ENCODE results near the gene SUPT20HL2. TPM values are rescaled to one million over a fixed set of nuclear protein-coding genes. Genes with fewer than 3 reads are reported as not detected.
A peak's percentile ranks its signal among the peaks of the same experiment; 100 is the strongest.
"Not testable (repeated sequence)": the region's sequence is repeated elsewhere in the genome, so short reads cannot be mapped to it uniquely, and the experiment has no call there.

The SUPT20HL2 gene
- not detected for polyA plus RNA-seq

- Mint-ChIP-seq H3K27me3 (ENCODE audit: low read depth in 3 of 3) (peaks cover 0 to 6% (median 6%) of the 10 kb centered on the region in 3 donors), H3K9me3 (no peaks in the 10 kb centered on the region), H3K4me1 (no peaks in the 10 kb centered on the region), H3K4me3 (no peak within 1 kb of the TSS), H3K27ac (no peak within 1 kb of the TSS), H3K36me3 (no peaks in the 10 kb centered on the region)
- no peak for DNase-seq
Measured at GRCh38 chrX:24314019-24314635, at the start of gene SUPT20HL2. TSS of gene SUPT20HL2 (minus strand) at chrX:24314069. CDS start at chrX:24313315, 754 bp downstream.

GRCh38 chrX:24362089-24362745 lies 48.3 kb upstream of the SUPT20HL2 start:
- not testable (repeated sequence) for H3K27ac Mint-ChIP-seq; H3K4me1 Mint-ChIP-seq; H3K4me3 Mint-ChIP-seq; H3K36me3 Mint-ChIP-seq; H3K27me3 Mint-ChIP-seq (ENCODE audit: low read depth in 3 of 3); H3K9me3 Mint-ChIP-seq; DNase-seq

- Mint-ChIP-seq H3K4me1 (peaks cover 0 to 4% of the 10 kb centered on the region in 2 donors), H3K27ac (no peak within 1 kb of the TSS), H3K4me3 (no peak within 1 kb of the TSS), H3K9me3 (no peaks in the 10 kb centered on the region), H3K36me3 (no peaks in the 10 kb centered on the region), H3K27me3 (ENCODE audit: low read depth in 3 of 3) (peaks cover 0 to 2% (median 2%) of the 10 kb centered on the region in 3 donors)
- no peak for DNase-seq
Measured at GRCh38 chrX:24360272-24360671, 46.4 kb upstream of the SUPT20HL2 start, which contains the start of gene SUPT20HL1. TSS of gene SUPT20HL1 (plus strand) at chrX:24360639. CDS start at chrX:24362761, 2,122 bp downstream.

GRCh38 chrX:24357106-24357505 lies 43.2 kb upstream of the SUPT20HL2 start:
- DNase-seq = no peak
- Mint-ChIP-seq H3K36me3 (no peaks in the 10 kb centered on the region), H3K4me1 (no peaks in the 10 kb centered on the region), H3K27me3 (ENCODE audit: low read depth in 3 of 3) (peaks cover 2 to 3% (median 2%) of the 10 kb centered on the region in 3 donors), H3K9me3 (no peaks in the 10 kb centered on the region), H3K27ac (no peak overlapping the region), H3K4me3 (no peak overlapping the region)

DNA sequence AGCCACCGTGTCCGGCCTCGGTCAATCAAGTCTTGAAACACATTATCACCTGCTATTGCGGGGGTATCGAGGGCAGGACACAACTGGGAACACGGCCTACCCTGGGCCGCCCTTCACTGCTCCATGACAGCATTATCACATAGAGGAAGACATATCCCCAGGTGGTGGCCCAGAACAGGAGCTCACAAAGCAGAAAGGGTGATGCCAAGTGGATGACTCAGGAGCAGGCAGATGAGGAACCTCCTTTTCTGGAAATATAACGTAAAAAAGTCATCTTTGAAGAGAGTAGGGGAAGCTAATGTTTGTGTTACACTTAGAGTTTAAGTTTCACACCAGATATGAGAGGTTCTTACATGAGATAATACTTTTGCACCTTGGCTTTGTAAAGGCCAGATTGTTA lies 41.2 kb upstream of the SUPT20HL2 start:
- Mint-ChIP-seq H3K4me1 (no peaks in the 10 kb centered on the region), H3K27ac (no peak overlapping the region), H3K36me3 (no peaks in the 10 kb centered on the region), H3K27me3 (ENCODE audit: low read depth in 3 of 3) (peaks cover 2 to 7% (median 2%) of the 10 kb centered on the region in 3 donors), H3K9me3 (no peaks in the 10 kb centered on the region), H3K4me3 (no peak overlapping the region)
- no peak for DNase-seq

- Mint-ChIP-seq H3K4me1 (no peaks in the 10 kb centered on the region), H3K36me3 (no peaks in the 10 kb centered on the region), H3K4me3 (no peak overlapping the region), H3K27ac (no peak overlapping the region), H3K27me3 (ENCODE audit: low read depth in 3 of 3) (peaks cover 2 to 9% (median 7%) of the 10 kb centered on the region in 3 donors), H3K9me3 (no peaks in the 10 kb centered on the region)
- DNase-seq = no peak
Measured at GRCh38 chrX:24350217-24350616, 36.3 kb upstream of the SUPT20HL2 start.

DNA sequence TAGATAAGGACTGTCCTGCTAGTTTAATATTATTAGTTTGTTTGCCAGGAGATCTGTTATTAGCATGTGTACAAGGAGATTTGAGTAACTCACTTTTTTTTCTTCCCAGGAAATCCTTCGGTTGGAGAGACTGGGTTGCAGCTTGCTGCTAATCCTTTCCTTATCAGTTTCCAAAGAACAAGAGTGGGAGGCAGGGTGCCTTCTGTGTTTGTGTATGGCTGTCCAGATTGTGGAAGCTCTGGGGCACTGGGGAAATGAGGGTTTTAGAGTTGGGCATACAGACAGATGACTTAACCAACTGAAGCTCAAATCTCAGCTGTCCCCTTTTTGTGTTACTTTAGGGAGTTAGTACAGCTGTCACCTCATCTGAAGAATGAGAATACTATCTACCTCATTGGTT lies 34.0 kb upstream of the SUPT20HL2 start:
- Mint-ChIP-seq H3K27me3 (ENCODE audit: low read depth in 3 of 3) (peaks cover 4 to 10% (median 7%) of the 10 kb centered on the region in 3 donors), H3K4me3 (no peak overlapping the region), H3K27ac (no peak overlapping the region), H3K9me3 (no peaks in the 10 kb centered on the region), H3K36me3 (no peaks in the 10 kb centered on the region), H3K4me1 (peaks cover 3 to 8% of the 10 kb centered on the region in 2 donors)
- no peak for DNase-seq

- no peaks in the 10 kb centered on the region for H3K9me3 Mint-ChIP-seq
- peak in 1 of 3 donors; percentile 7 for DNase-seq
Measured at GRCh38 chrX:24343719-24344118, 29.9 kb upstream of the SUPT20HL2 start.

DNA sequence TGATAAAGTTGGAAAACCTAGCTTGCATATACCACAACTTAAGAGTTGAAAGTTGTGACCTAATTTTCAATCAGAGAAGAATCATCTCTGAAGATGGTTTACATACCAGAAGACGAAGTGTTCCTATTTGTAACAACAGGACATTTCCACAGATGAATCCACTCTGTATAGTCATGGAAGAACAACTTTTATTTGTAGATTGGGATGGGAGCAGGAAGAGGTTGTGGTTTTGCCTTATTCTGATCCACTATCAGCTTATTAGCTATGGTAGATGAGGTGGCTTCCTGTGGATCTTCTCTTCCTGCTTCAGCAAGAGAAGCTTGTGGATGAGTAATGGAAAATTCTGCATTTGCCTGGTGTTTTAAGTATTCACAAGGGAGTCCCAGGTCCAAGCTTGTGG lies 27.9 kb upstream of the SUPT20HL2 start:
- Mint-ChIP-seq H3K4me1 (peaks cover 3 to 8% of the 10 kb centered on the region in 2 donors), H3K4me3 (no peak overlapping the region), H3K27ac (no peak overlapping the region), H3K27me3 (ENCODE audit: low read depth in 3 of 3) (peaks cover 1 to 8% (median 1%) of the 10 kb centered on the region in 3 donors), H3K9me3 (no peaks in the 10 kb centered on the region), H3K36me3 (no peaks in the 10 kb centered on the region)
- DNase-seq = no peak

More at GRCh38 chrX:24343719-24344118, 29.9 kb upstream of the SUPT20HL2 start:
- no peak overlapping the region for H3K27ac Mint-ChIP-seq
- H3K27me3 Mint-ChIP-seq (ENCODE audit: low read depth in 3 of 3) = peaks cover 3 to 13% (median 4%) of the 10 kb centered on the region in 3 donors
- H3K4me3 Mint-ChIP-seq = peak overlapping the region; percentile 37 to 74 (median 63)
- no peaks in the 10 kb centered on the region for H3K36me3 Mint-ChIP-seq
- H3K4me1 Mint-ChIP-seq = peaks cover 3 to 8% of the 10 kb centered on the region in 2 donors

- Mint-ChIP-seq H3K9me3 (no peaks in the 10 kb centered on the region), H3K27me3 (ENCODE audit: low read depth in 3 of 3) (peaks cover 1 to 8% (median 1%) of the 10 kb centered on the region in 3 donors), H3K27ac (no peak overlapping the region), H3K4me1 (peaks cover 3 to 8% of the 10 kb centered on the region in 2 donors), H3K4me3 (no peak overlapping the region), H3K36me3 (no peaks in the 10 kb centered on the region)
- DNase-seq = no peak
Measured at GRCh38 chrX:24340501-24340900, 26.6 kb upstream of the SUPT20HL2 start.

DNA sequence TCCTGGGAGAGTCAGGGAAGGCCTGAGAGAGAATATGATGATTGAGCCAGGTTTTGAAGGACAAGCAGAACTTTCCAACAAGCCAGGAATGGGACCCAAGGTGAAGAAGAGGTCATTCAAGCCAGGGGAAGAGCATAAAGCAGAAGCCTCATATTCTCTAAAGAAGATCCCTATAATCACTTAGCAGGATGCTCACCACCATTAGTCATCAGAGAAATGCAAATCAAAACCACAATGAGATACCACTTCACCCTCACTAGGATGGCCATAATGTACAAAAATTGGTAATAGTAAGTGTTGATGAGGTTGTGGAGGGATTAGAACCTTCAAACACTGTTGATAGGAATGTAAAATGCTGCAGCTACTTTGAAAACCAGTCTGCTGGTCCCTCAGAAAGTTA lies 26.0 kb upstream of the SUPT20HL2 start:
- peaks cover 1 to 8% (median 1%) of the 10 kb centered on the region in 3 donors for H3K27me3 Mint-ChIP-seq (ENCODE audit: low read depth in 3 of 3)
- no peak overlapping the region for H3K27ac Mint-ChIP-seq
- no peak for DNase-seq
- H3K9me3 Mint-ChIP-seq = no peaks in the 10 kb centered on the region
- no peak overlapping the region for H3K4me3 Mint-ChIP-seq
- H3K4me1 Mint-ChIP-seq = peaks cover 3 to 8% of the 10 kb centered on the region in 2 donors
- no peaks in the 10 kb centered on the region for H3K36me3 Mint-ChIP-seq

- Mint-ChIP-seq H3K4me1 (peaks cover 0 to 1% of the 10 kb centered on the region in 2 donors), H3K27ac (no peak overlapping the region), H3K9me3 (no peaks in the 10 kb centered on the region), H3K36me3 (no peaks in the 10 kb centered on the region), H3K4me3 (no peak overlapping the region), H3K27me3 (ENCODE audit: low read depth in 3 of 3) (peaks cover 0 to 18% (median 6%) of the 10 kb centered on the region in 3 donors)
- no peak for DNase-seq
Measured at GRCh38 chrX:24335871-24336270, 22.0 kb upstream of the SUPT20HL2 start.

DNA sequence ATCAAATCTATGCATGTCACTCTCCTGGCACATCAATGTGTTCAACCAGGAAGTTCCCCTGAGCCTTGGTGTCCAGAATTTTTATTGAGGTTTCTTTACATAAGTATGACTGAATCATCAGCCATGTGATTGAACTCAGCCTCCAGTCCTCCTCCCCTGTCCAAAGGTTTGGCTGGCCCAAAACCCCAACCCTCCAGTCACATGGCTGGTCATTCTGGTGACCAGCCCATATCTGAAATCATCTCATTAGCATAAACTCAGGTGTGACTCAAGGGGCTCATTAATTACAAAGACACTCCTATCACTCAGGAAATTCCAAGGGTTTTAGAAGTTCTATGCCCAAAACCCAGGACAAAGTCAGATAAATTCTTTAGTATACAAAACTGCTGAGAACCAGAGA lies 20.6 kb upstream of the SUPT20HL2 start:
- Mint-ChIP-seq H3K4me1 (peaks cover 0 to 1% of the 10 kb centered on the region in 2 donors), H3K4me3 (no peak overlapping the region), H3K27me3 (ENCODE audit: low read depth in 3 of 3) (peaks cover 0 to 18% (median 6%) of the 10 kb centered on the region in 3 donors), H3K9me3 (no peaks in the 10 kb centered on the region), H3K27ac (no peak overlapping the region), H3K36me3 (no peaks in the 10 kb centered on the region)
- DNase-seq = no peak

DNA sequence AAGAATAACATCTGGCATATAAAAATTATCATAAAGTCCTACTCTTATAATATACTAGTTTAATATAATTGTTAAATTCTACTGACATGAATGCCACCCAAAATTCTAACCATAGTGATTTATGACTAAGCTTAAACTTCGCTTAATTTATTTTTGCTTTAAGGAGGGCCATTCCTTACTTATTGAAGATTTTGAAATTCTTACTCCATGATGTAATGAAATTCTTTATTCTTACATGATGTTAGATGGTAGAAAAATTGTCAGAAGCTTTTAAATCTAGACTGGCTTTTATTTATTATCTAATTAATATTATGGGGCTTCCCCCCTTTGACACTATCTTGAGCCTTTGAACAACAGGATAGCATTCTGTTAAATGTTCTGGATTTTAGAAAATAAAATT lies 19.5 kb upstream of the SUPT20HL2 start:
- no peaks in the 10 kb centered on the region for H3K36me3 Mint-ChIP-seq
- H3K27me3 Mint-ChIP-seq (ENCODE audit: low read depth in 3 of 3) = peaks cover 0 to 21% (median 6%) of the 10 kb centered on the region in 3 donors
- H3K4me3 Mint-ChIP-seq = no peak overlapping the region
- no peak overlapping the region for H3K27ac Mint-ChIP-seq
- no peak for DNase-seq
- H3K4me1 Mint-ChIP-seq = peaks cover 0 to 1% of the 10 kb centered on the region in 2 donors
- no peaks in the 10 kb centered on the region for H3K9me3 Mint-ChIP-seq
